Measurements from ENCODE around the gene PFKFB3.

GRCh38 chr10:6203331-6204062 is 765 bp downstream of the PFKFB3 start:
- no peak for TF ChIP-seq ZFP3 (CRISPR knock-in tag; IDR thresholded peaks at IDR 0.05)
- TF ChIP-seq, protein P1, sequence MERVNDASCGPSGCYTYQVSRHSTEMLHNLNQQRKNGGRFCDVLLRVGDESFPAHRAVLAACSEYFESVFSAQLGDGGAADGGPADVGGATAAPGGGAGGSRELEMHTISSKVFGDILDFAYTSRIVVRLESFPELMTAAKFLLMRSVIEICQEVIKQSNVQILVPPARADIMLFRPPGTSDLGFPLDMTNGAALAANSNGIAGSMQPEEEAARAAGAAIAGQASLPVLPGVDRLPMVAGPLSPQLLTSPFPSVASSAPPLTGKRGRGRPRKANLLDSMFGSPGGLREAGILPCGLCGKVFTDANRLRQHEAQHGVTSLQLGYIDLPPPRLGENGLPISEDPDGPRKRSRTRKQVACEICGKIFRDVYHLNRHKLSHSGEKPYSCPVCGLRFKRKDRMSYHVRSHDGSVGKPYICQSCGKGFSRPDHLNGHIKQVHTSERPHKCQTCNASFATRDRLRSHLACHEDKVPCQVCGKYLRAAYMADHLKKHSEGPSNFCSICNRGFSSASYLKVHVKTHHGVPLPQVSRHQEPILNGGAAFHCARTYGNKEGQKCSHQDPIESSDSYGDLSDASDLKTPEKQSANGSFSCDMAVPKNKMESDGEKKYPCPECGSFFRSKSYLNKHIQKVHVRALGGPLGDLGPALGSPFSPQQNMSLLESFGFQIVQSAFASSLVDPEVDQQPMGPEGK (CRISPR knock-in tag; IDR thresholded peaks at IDR 0.05; ENCODE audit: borderline replicate concordance), result no peak
- TF ChIP-seq SNAI2 (CRISPR knock-in tag; IDR thresholded peaks at IDR 0.05), result no peak
- TF ChIP-seq TOX (CRISPR knock-in tag; IDR thresholded peaks at IDR 0.05; ENCODE audit: borderline replicate concordance), result no peak
- TF ChIP-seq PPARA (CRISPR knock-in tag; IDR thresholded peaks at IDR 0.05; ENCODE audit: borderline replicate concordance), result no peak
- TF ChIP-seq, protein P2, sequence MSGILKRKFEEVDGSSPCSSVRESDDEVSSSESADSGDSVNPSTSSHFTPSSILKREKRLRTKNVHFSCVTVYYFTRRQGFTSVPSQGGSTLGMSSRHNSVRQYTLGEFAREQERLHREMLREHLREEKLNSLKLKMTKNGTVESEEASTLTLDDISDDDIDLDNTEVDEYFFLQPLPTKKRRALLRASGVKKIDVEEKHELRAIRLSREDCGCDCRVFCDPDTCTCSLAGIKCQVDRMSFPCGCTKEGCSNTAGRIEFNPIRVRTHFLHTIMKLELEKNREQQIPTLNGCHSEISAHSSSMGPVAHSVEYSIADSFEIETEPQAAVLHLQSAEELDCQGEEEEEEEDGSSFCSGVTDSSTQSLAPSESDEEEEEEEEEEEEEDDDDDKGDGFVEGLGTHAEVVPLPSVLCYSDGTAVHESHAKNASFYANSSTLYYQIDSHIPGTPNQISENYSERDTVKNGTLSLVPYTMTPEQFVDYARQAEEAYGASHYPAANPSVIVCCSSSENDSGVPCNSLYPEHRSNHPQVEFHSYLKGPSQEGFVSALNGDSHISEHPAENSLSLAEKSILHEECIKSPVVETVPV (CRISPR knock-in tag; IDR thresholded peaks at IDR 0.05), result no peak
- no peak for TF ChIP-seq ZFP30 (CRISPR knock-in tag; IDR thresholded peaks at IDR 0.05)
- TF ChIP-seq ISL1 (CRISPR knock-in tag; IDR thresholded peaks at IDR 0.05), result no peak
- no peak for TF ChIP-seq ZC3H10 (CRISPR knock-in tag; IDR thresholded peaks at IDR 0.05)
- no peak for TF ChIP-seq ZNF70 (CRISPR knock-in tag; IDR thresholded peaks at IDR 0.05)

All from SK-N-SH treated with all-trans-retinoic acid at 6 μM for 48 hours (cell line).